Stimulated activated CD8-positive, alpha-beta memory T cell treated with anti-CD3 and anti-CD28 coated beads, Interleukin-4, amount 100 ng/mL, for 1 hour (primary cell): ENCODE results near the gene ASS1.

Experiments used
- DNase-seq, 2 donors: peaks; one replicate each; pipeline ENCODE4 v3.0.0-alpha.2; 2020; ENCODE audit warnings: low read depth in 2 of 2, low spot score in 1 of 2

Gene ASS1

DNA sequence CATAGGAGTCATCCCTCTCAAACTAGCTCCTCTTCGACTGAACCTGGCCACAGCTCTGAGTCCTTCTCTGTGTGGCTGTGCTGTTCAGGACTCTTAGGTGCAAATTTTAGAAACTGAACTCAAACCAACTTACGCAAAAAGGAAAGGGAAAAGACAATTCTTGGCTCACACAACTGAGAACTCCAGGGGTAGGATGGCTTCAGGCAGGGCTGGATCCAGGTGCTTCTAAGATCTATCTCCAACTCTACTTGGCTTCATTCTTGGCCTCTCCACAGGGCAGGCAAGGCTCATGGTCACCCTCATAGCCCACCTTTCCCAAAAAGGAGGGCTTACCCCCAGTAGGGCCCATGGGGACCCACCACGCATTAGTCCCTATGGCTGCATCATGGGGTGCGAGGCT is 8.1 kb downstream of the ASS1 start:
- no peak for DNase-seq

DNA sequence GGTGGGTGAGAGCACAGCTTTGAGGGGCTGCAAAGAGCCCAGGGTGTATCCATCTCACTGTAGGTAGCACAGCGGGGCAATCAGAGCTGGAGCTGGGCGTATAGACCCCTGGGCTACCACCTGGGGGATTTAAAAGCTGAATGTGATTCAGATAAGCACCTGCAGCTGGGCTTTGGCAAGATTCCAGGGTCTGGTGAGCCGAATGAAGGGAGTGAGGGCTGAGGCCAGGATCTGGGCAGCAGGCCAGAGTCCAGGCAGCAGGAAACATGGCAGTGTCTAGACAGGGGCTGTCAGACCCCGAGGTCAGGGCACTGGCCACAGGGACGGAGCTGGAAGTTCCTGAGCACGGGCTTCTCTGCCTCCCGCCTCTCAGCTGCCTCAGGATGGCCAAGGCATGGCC is 8.7 kb downstream of the ASS1 start:
- no peak for DNase-seq

DNA sequence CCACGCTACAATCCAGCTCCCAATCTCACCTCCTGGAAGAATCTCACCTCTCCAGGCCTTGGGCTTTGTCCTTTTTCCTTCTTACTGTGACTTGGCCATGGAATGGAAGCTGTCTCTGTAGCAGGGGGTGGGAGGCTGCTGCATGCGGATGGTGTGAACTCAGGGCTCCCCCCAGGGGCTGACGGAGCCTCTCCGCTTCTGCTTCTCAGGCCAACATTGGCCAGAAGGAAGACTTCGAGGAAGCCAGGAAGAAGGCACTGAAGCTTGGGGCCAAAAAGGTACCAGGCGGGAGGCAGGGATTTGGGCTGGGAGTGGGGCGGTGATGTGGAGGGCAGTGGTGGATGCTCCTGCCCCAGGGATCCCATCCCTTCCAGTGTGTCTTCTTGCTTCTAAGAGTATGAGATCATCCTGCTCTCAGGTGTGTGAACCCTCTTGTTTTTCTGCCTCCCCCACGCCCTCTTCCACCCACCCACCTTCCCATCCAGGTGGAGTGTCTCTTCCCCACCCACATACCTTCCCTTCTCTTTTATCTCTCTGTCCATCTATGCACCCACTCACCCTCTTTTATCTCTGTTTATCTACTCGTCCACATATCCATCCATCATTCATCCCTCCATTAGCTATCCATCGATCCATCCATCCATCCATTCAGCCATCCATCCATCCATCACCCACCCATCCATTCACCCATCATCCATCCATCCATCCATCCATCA is 9.5 kb downstream of the ASS1 start:
- no peak for DNase-seq

DNA sequence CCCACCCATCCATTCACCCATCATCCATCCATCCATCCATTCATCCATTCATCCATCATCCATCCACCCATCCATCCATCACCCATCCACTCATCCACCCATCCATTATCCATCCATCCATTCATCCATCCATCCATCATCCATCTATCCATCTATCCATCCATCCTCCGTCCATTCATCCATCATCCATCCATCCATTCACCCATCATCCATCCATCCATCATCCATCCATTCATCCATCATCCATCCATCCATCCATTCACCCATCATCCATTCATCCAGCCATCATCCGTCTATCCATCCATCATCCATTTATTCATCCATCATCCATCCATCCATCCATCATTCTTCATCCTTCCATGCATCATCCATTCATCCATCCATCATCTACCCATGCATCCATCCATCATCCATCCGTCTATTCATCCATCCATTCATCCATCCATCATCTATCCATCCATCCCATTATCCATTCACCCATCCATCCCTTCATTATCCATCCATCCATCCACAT is 10.1 kb downstream of the ASS1 start:
- no peak for DNase-seq

DNA sequence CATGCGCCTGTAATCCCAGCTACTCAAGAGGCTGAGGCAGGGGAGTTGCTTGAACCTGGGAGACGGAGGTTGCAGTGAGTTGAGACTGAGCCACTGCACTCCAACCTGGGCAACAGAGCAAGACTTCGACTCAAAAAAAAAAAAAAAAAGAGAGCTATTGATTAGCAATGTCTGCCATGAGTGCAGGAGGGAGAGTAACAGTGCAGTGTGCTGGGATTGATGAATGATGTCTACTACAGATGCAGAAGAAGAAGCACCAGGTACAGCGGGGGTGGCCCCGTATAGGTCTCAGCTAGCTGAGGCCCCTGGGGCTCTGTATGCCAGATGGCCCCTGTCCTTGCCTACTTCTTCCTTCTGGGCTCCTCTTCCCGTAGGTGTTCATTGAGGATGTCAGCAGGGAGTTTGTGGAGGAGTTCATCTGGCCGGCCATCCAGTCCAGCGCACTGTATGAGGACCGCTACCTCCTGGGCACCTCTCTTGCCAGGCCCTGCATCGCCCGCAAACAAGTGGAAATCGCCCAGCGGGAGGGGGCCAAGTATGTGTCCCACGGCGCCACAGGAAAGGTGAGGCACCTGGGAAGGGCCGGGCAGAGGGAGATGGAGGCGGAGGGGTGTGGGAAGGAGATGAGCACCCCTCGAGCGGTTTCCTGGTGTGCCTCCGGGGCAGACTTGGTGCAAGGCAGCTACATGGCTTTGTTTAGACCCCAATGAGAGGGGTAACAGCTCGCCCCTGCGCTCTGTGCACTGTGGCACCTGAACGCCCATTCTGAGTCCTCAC is 13.5 kb downstream of the ASS1 start:
- no peak for DNase-seq

DNA sequence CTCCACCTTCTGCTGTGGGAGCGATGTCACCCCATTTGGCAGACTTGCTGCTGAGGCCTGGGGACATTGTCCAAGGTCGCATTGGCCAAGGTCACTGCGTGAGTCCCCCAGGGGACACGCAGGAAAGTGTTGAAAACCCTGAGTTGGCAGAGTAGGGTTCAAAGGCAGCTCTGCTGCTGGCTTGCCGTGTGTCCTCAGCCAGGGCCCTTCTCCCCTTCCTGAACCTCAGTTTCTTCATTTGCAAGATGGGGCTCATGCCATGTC is 14.0 kb downstream of the ASS1 start:
- DNase-seq = no peak

DNA sequence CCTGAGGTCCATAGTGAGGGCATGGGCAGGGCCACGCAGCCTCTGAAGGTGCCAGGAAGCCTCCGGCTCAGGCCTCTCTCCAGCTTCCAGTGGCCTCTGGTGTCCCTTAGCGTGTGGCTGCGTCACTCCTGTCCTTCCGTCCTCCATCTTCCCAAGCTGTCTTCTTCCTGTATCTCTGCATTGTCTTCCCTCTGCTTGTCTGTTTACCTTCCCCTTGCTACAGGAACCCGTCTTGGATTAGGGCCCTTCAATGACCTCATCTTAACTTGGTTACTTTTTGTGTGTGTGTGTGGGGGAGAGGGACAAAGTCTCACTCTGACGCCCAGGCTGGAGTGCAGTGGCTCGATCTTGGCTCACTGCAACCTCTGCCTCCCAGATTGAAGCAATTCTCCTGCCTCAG is 14.4 kb downstream of the ASS1 start:
- no peak for DNase-seq

DNA sequence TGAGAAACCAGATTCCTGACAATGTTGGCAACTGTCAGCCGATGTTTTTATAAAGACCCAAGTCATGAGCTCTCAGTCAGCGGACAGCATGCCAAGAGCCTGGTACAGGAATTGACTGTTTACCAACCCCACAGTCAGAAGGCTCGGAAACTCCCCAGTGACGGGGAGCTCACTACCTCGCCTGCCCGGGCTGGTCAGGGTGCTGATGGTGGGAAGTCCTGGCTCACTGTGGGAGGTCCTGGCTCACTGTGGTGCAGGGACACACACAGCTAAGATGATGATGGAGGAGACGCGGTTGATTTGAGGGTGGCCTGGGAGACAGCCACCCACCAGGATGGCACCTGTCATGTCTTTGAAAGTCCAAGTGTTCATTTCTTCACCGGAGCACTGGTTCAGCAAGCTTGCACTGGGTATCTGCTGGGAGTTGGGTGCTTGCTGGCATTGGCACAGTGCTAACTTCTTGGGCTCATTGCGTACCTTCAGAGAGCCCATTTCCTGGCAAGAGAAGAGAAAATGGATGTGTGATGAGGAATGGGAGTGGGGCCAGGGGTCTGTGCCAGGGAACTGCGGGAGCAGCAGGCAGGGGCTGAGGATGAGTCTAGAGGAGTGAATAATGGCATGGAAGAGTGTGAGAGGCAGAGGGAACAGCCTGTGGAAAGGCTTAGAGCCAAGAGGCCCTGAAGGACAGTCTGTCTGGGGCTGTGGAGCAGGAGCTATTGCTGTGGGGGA is 15.3 kb downstream of the ASS1 start:
- DNase-seq = no peak

DNA sequence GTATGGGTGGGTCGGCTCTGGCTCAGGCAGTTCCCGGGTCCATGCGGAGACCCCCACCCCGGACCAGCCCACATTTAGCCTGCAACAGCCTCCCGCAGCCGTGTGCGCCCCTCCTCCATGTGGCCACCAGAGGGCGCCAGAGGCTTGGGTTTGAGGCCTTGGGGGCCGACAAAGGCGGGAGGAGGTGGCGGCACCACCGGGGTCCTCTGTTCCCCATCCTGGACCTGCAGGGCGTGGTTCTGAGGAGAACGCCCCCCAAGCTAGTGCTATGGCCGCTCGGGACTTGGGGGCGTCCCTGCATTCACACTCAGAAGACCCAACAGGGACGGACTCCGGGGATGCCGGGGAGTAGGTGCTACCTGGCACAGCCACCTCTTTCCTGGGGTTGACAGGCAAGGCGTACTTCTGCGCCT is 16.5 kb downstream of the ASS1 start:
- peak; percentile 49 to 54 for DNase-seq

DNA sequence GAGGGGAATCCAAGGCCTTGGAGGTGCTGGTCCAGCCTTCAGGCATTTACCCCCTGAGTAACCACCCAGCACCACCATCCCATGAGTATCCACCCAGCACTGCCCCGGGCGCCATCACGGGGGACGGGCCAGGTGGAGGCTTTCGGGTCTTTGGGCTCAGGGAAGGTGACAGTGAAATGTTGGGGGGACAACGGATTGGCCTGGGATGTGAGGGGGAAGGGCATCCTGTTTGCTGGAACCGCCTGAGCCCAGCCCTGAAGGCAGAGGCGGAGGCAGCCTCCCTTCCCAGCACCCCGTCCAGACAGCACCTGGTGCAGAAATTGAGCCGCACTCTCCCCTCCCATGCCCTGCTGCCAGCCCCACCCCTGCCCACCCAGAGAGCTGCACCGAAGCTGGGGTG is 17.0 kb downstream of the ASS1 start:
- no peak for DNase-seq

DNA sequence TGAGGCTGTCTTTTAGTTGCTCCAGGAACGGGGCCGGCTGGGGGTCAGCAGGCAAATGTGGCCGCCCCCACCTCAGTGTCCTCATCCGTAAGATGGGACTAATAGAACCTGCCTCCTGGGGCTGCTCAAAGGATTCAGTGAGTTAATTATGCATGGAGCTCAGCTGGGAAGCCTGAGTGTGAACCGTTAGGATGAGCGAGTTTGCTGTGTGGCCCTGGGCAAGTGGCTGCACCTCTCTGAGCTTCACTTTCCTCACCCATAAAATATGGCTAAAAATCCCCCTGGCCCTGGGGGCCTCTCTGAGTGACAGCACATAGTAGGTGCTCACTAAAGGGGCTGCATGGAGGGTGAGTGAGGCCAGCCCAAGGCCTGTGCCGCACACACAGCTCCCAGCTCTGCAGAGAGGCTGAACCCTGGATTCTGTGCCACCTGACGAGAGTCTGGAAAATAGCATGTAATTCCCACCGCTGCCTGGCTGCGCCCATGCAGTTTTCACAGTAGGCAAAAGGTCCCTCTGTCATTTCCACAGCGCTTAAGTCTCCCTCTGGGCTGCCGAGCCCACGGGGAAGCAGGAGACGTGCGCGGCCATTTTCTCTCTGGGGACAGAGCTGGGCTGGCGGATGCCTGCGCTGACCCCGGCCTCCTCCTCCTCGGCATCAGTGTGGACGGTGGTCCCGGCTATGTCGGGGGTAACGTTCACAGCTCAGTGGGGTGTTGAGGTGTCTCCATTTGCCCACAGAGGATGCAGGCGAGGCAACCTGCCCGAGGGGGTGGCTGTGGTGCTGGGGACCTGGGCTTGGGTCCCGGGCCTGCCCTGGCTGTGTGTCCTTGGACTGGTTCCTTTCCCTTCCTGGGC is 18.2 kb downstream of the ASS1 start:
- DNase-seq = no peak

DNA sequence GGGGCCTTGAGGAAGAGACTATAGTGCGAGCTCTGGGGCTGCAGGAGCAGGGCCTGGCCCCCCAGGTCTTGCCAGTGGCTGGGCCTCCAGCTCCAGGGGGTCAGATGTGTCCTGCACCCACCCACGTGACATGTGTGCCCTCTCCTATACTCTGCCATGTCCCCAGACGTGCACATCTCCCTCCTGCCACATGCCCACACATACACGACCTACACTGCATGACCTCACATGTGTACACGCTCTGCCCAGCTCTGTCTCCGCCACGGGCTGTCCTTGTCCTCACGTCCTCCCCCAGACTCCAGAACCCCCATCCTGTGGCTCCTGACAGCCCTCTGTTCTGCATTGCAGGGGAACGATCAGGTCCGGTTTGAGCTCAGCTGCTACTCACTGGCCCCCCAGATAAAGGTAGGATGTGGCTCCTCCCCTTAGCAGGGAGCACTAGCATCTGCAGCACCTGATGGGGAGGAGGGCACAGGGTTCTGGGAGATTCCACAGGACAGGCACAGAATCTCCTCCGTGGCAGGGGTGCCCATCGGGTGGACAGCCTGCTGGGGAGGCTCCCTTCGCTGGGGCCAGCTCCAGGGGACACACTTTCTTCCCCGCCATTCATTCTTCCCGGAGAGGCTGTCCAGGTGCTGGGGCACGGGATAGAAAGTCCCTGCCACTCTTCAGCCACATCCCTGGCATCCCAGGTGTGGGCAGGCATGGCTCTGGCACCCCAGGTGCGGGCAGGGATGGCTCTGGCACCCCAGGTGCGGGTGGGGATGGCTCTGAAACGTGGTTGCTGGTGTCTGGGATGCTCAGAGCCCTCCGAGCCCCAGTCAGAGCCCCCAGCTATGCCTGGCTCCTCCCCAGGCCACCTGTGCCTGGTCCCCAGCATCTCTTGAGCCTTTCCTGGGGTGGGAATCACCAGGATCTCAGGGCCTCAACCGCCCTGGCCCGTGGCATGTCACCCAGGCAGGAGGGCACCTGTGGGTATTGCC is 19.3 kb downstream of the ASS1 start:
- no peak for DNase-seq

DNA sequence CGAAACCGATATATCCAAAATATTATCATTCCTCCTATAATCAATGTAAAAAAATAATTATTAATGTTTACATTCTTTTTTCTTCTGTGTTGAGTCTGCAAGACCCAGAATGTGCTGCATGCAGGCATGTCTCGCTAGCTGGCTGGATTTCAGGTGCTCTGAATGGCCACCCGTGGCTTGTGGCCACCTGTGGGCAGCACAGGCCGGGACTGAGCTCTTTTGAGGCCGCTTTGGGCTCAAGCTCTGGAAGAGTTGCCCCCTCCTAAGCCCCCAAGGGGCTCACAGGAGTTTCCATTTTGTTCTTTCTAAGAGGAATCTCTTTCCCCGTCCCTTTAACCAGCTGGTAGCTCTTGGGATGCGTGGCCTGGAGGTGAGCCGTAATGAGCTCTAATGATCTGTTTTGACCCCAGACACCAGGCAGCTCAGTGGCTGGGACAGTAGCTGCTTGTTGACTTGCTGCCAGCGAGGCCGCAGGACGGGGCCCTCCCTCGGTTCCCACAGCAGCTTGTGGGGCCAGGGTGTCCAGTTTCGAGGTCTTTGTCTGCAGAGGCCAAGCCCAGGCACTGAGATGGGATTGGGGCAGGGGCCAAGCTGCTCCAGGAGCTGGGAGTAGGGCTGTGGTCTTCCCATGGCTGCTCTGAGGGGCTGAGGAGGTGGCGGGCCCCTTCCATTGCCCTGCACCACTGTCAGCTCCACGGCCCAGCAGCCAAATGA is 20.8 kb downstream of the ASS1 start:
- DNase-seq = no peak

DNA sequence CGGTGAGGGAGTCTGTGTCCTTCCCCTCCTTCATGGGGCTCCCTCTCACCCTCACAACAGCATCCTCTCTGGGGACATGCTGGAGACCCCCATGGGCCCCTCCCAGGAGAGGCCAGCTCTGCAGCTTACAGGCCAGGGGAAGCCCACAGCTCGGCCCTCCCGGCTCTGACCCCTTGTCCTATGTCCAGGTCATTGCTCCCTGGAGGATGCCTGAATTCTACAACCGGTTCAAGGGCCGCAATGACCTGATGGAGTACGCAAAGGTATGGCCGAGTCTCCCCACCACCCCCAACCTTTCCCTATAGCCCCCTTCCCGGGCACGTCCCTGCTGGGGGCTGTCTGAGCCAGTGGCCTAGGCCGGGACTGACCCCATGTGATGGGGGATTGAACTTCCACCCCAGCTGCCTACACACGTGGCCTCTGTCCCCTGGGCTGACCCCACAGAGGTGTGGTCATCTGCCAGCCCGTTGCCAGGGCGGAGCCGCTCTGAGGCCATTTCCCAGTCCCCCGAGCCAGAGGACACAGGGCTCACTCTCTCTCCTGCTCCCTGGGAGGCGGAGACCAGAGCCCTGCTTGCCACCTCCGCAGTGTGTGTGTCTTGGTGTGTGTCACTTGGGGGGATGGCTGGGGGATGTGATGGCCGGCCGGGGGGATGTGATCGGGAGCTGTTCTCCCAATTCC is 21.9 kb downstream of the ASS1 start:
- DNase-seq = no peak

DNA sequence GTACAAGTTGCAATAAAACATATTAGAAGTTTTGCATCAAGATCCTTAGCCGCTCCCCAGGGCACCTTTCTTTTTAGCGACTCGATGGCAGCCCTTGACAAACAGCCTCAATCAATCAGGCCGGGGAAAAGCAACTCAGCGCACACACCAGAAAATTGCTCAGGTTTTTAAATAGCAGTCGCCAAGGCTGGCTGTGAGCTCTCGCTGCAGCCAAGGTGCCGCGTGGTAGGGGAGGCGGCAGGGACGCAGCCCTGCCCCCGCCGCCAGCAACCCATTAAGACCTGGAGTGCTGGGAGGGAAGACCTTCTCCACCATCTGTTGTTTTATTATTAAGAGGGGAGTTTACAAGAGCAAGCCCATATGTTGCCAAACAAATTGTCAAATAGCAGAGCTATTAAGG is 22.6 kb downstream of the ASS1 start:
- DNase-seq = no peak

DNA sequence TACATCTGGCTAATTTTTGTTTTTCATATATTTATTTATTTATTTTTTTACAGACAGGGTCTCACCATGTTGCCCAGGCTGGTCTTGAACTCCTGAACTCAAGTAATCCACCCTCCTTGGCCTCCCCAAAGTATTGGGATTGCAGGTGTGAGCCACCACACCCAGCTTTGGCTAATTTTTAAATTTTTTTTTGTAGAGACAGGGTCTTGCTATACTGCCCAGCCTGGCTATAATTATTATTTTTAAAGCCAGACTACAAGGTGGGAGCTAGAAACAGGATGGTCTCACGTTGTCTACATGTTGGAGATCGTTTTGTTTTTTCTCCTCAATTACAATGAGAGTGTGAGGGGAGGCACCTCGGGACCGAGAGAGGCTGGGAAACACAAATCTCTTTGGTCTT is 23.8 kb downstream of the ASS1 start:
- DNase-seq = no peak

DNA sequence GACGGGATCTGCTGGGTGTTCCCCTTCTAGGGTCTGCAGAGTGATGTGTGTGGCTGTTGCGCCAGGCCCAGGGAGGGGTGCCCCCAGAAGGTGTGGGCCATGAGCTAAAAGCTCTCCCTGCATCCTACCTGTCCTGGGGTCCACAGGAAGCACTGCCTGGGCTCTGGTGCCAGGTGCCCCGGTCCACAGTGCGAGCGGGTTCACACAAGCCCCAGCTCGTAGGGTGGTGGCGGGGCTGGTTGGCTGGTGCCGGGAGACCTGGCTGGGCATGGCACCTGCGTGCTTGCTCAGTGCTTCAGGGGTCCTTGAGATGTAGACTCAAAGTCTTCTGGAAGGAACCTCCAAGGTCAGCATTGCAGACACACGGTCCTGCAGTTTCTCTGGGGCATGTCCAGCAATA is 25.5 kb downstream of the ASS1 start:
- DNase-seq = no peak

DNA sequence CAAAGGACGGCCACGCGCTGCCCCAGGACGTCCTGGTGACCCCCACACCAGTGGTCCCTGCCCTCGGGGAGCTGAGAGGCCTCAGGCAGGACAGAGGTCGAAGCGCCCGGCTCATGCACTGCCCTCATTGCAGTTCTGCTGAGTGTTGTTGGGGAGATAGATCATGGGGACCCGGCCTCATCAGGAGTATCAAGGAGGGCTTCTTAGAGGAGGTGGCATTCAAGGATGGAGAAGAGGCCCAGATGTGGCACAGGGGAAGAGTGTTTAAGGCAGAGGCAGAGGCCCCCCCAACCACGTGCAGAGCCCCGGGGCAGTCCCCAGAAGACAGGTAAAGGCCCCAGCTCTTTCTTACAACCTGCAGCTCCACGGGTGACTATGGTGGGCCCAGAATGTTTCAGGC is 26.2 kb downstream of the ASS1 start:
- DNase-seq = no peak
